HG03575 (cell line): Measurements from ENCODE around the gene LRRC8E.

Source experiments
- ATAC-seq: cut with Tn5 transposase; IDR thresholded peaks from one replicate; pipeline ENCODE4 v1.9.1; 2021; ENCODE audit not compliant: unreplicated experiment, insufficient number of reproducible peaks, low FRiP score; ENCODE audit errors: extremely low read depth

The LRRC8E gene

GRCh38 chr19:7888145-7888825 is at the start of gene LRRC8E:
TSS of gene LRRC8E (plus strand) at chr19:7888510. CDS start at chr19:7895604, 7,094 bp downstream.
- ATAC-seq, result no peak

GRCh38 chr19:7839476-7839875 is 48.8 kb upstream of the LRRC8E start:
- no peak for ATAC-seq

- ATAC-seq, result no peak
Measured at GRCh38 chr19:7840629-7841028, 47.7 kb upstream of the LRRC8E start.

- no peak for ATAC-seq
Measured at GRCh38 chr19:7841751-7842660, 46.3 kb upstream of the LRRC8E start.

GRCh38 chr19:7842661-7843294 is 45.5 kb upstream of the LRRC8E start:
- ATAC-seq, result no peak

- ATAC-seq, result no peak
Measured at GRCh38 chr19:7843521-7843920, 44.8 kb upstream of the LRRC8E start.

- no peak for ATAC-seq
Measured at GRCh38 chr19:7844405-7844804, 43.9 kb upstream of the LRRC8E start.

GRCh38 chr19:7844951-7845350 is 43.4 kb upstream of the LRRC8E start:
- ATAC-seq, result no peak

- ATAC-seq, result no peak
Measured at GRCh38 chr19:7845390-7846154, 42.7 kb upstream of the LRRC8E start.

GRCh38 chr19:7846155-7846646 is 42.1 kb upstream of the LRRC8E start:
- ATAC-seq, result no peak

- ATAC-seq, result no peak
Measured at GRCh38 chr19:7847664-7848063, 40.6 kb upstream of the LRRC8E start.

GRCh38 chr19:7848779-7849457 is 39.4 kb upstream of the LRRC8E start:
- ATAC-seq, result no peak

- no peak for ATAC-seq
Measured at GRCh38 chr19:7849631-7849999, 38.7 kb upstream of the LRRC8E start.

GRCh38 chr19:7850000-7850813 is 38.1 kb upstream of the LRRC8E start:
- ATAC-seq, result no peak

GRCh38 chr19:7850945-7851622 is 37.2 kb upstream of the LRRC8E start:
- ATAC-seq, result no peak

- ATAC-seq, result no peak
Measured at GRCh38 chr19:7851623-7852500, 36.4 kb upstream of the LRRC8E start.
